ENCODE measurements around the gene BAIAP3. TPM values are rescaled to one million over a fixed set of nuclear protein-coding genes. Genes with fewer than 3 reads are reported as not detected.
"Not testable (repeated sequence)": the region's sequence is repeated elsewhere in the genome, so short reads cannot be mapped to it uniquely, and the experiment has no call there.

Gene BAIAP3, protein sequence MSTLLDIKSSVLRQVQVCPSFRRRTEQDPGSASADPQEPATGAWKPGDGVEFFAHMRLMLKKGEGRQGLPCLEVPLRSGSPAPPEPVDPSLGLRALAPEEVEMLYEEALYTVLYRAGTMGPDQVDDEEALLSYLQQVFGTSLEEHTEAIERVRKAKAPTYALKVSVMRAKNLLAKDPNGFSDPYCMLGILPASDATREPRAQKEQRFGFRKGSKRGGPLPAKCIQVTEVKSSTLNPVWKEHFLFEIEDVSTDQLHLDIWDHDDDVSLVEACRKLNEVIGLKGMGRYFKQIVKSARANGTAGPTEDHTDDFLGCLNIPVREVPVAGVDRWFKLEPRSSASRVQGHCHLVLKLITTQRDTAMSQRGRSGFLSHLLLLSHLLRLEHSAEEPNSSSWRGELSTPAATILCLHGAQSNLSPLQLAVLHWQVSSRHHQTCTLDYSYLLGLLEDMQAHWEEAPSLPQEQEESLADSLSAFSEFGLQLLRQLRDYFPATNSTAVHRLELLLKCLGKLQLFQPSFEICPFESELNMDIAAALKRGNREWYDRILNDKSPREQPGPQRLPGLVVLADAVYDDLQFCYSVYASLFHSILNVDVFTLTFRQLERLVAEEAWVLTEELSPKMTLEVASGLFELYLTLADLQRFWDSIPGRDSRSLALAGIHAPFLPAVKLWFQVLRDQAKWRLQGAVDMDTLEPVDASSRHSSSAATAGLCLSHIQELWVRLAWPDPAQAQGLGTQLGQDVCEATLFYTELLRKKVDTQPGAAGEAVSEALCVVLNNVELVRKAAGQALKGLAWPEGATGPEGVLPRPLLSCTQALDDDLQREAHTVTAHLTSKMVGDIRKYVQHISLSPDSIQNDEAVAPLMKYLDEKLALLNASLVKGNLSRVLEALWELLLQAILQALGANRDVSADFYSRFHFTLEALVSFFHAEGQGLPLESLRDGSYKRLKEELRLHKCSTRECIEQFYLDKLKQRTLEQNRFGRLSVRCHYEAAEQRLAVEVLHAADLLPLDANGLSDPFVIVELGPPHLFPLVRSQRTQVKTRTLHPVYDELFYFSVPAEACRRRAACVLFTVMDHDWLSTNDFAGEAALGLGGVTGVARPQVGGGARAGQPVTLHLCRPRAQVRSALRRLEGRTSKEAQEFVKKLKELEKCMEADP
- polyA plus RNA-seq (ENCODE audit: insufficient read length in 3 of 3) = 1 to 10 TPM; 3.3 to 5.1 (median 5.1) TPM

- DNase-seq (ENCODE audit: low read depth in 3 of 3, low spot score in 2 of 3) = no peak
These were observed at the start of gene BAIAP3 for GRCh38 chr16:1333149-1333812. Gene BAIAP3 (plus strand): TSS chr16:1333645. CDS start chr16:1338550, 4,905 bp downstream.

- DNase-seq (ENCODE audit: low read depth in 3 of 3, low spot score in 2 of 3) = no peak
These were observed 49.3 kb upstream of the BAIAP3 start for GRCh38 chr16:1283996-1284616.

GRCh38 chr16:1285669-1286512, 47.6 kb upstream of the BAIAP3 start:
- no peak for DNase-seq (ENCODE audit: low read depth in 3 of 3, low spot score in 2 of 3)

DNA sequence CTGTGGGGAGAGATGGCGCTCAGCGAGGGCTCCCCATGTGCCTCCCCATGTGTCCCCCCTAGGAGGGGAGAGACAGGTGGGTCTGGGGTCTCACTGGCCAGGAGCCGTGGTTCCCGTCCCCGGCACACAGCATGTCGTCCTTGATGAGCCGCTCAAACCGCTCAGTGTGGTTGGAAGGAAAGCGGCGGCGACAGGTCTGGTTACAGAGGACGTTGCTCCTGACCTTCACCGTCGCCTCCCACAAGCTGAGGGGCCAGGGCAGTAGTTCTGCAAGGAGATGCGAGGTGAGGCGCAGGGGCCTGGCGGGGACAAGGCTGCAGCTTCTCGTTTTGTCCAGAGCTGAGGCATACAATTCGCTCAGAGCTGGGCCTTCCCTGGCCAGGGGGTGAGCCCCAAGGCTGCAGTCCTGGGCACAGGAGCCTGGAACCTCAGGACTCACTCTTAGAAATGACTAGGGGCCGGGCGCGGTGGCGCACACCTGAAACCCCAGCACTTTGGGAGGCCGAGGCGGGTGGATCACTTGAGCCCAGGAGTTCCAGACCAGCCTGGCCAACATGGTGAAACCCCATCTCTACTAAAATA, 46.8 kb upstream of the BAIAP3 start:
- DNase-seq (ENCODE audit: low read depth in 3 of 3, low spot score in 2 of 3) = no peak

GRCh38 chr16:1287982-1288670, 45.3 kb upstream of the BAIAP3 start:
- no peak for DNase-seq (ENCODE audit: low read depth in 3 of 3, low spot score in 2 of 3)

GRCh38 chr16:1288813-1289476, 44.5 kb upstream of the BAIAP3 start:
- DNase-seq (ENCODE audit: low read depth in 3 of 3, low spot score in 2 of 3) = no peak

DNA sequence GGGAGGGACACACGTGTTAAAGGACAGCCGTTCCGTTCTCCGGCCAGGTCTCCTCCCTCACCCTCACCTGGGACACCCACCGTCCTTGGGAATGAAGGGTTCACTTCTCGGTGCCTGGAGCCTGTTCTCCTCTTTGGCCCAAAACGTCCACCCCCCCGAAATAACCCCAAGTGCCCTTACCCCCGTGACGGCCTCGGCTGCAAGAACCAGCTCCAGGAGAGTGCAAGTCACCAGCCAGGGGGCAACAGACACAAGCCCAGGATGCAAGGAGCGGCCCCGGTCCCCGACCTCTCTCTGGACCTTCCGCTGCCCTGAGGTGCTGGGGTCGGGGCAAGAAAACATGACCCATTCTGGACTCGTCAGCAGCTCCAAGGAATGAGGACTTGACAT, 44.0 kb upstream of the BAIAP3 start:
- no peak for DNase-seq (ENCODE audit: low read depth in 3 of 3, low spot score in 2 of 3)

- no peak for DNase-seq (ENCODE audit: low read depth in 3 of 3, low spot score in 2 of 3)
These were observed 43.4 kb upstream of the BAIAP3 start for GRCh38 chr16:1290063-1290501.

DNA sequence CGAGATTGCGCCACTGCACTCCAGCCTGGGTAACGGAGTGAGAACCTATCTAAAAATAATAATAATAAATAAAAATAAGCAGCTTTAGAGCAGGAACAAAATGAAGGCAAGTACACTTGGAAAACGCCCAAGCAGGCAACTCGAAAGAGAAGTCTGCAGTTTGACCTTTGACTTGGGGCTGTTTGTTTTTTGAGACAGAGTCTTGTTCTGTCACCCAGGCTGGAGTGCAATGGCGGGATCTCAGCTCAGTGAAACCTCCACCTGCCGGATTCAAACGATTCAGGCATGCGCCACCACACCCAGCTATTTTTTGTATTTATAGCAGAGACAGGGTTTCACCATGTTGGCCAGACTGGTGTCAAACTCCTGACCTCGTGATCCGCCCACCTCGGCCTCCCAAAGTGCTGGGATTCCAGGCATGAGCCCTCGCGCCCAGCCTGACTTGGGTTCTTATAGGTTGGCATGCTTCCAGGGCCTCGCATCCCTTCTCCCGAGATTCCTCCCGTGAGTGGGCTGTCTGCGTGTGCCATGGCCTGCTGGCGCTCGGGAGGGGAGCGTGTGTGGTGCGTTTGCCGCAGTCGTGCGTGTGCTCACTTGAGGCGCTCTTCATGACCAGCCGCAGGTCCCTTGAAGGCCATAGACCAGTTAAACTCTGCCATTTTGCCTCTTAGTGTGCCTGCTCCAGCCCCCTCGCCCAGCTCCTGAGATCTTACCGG, 42.4 kb upstream of the BAIAP3 start:
- no peak for DNase-seq (ENCODE audit: low read depth in 3 of 3, low spot score in 2 of 3)

DNA sequence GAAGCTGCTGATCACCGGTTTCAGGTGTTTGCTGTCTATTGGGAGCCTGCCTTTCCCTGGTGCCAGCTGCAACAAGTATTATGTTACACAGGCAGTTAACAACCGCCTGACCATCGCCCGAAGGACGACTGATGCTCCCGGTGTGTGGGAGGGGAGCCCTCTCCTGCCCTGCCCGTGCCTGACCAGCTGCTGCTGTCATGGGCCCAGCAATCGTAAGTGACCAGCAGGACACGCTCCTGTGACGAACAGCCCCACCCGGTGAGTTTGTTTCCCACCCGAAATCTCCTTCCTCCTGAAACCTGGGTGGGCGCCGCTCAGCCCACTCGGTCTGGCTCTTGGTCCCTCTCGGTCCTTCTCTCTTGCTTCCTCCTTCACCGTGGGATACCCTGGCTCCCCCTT, 41.9 kb upstream of the BAIAP3 start:
- DNase-seq (ENCODE audit: low read depth in 3 of 3, low spot score in 2 of 3) = peak in 1 of 3 donors; percentile 40

- not testable (repeated sequence) for DNase-seq (ENCODE audit: low read depth in 3 of 3, low spot score in 2 of 3)
These were observed 41.2 kb upstream of the BAIAP3 start for GRCh38 chr16:1292208-1292607.

- DNase-seq (ENCODE audit: low read depth in 3 of 3, low spot score in 2 of 3) = not testable (repeated sequence)
These were observed 40.6 kb upstream of the BAIAP3 start for GRCh38 chr16:1292808-1293207.

DNA sequence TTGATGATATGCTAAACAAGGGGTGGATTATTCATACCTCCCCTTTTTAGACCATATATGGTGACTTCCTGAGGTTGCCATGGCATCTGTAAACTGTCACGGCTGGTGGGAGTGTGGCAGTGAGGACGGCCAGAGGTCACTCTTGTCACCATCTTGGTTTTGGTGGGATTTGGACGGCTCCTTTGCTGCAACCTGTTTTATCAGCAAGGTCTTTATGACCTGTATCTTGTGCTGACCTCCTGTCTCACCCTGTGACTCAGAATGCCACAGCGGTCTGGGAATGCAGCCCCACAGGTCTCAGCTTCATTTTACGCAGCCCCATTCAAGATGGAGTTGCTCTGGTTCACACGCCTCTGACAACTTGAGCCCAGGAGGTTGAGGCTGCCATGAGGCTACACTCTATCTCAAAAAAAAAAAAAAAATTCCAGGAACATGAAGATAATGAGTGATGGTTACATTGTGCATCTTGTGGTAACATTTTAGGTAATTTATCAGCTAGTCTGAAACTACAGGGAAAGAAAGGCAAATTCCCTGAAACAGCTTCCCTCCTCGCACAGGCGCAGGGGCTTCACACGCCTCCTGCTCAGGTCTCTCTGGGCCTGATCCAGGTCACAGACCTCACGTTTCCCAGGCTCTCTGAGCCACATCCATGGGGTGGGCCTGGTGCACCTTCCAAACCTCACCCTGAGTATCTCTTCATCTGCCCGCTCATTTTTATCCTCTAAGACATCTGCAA, 39.4 kb upstream of the BAIAP3 start:
- DNase-seq (ENCODE audit: low read depth in 3 of 3, low spot score in 2 of 3) = no peak

DNA sequence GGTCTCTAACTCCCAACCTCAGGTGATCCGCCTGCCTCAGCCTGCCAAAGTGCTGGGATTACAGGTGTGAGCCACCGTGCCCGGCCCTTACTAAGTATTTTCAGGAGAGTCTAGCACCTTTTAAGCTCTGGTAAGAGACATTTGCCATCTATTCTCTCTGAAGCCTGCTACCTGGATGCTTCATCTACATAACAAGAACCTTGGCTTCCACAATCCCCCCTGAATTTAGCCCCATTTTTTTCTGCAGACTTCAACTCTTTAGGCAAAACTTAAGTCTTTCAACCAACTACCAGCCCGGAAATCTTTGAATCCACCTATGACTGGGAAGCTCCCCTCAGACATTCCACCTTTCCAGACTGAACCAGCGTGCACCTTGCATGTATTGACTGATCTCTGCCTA, 38.0 kb upstream of the BAIAP3 start:
- DNase-seq (ENCODE audit: low read depth in 3 of 3, low spot score in 2 of 3) = no peak

DNA sequence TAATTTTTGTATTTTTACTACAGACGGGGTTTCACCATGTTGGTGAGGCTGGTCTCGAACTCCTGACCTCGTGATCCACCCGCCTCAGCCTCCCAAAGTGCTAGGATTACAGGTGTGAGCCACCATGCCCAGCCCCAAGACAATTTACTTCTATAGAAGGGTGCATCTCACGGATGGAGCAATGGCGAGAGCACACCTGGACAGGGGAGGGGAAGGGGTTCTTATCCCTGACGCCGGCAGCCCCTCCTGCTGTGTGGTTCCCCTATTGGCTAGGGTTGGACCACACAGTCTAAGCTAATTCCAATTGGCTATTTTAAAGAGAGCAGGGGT, 36.8 kb upstream of the BAIAP3 start:
- not testable (repeated sequence) for DNase-seq (ENCODE audit: low read depth in 3 of 3, low spot score in 2 of 3)

DNA sequence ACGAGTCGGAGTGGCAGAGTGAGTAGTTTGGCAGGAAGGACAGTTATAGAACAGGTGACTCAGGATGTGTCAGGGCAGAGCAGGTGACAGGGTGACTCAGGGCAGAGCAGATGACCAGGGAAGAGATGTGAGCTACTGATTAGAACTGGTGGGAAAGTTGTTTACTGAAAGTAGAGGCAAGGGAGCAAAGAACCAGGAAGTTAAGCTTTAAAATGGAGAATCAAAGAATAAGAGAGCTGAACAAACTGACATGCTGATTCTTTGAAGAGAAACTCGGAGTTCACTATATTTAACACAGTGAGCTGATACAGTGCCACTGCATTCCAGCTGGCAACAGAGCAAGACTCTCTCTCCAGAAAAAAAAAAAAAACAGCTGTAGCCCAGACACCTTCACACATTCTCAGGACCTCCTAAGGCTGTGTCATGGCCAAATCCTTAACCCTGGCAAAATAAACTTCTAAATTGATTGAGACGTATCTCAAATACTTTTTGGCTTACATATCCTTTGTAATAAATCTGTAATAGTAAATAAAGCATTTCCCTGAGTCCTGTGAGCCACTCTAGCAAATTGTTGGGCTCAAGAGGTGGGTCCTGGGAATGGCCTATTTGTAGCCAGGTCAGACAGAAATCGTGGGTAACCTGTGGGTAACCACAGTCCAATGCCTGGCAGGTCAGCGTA, 36.3 kb upstream of the BAIAP3 start:
- DNase-seq (ENCODE audit: low read depth in 3 of 3, low spot score in 2 of 3) = no peak

All from right renal cortex interstitium (tissue), 3 donors.